Uterus (tissue), 4 donors: ENCODE measurements around the gene RLN3. TPM values are rescaled to one million over a fixed set of nuclear protein-coding genes. Genes with fewer than 3 reads are reported as not detected.

Experiments
- DNase-seq, 2 donors: peaks; one replicate each; pipeline ENCODE4 v3.0.0-alpha.2; 2019 to 2020
- H3K27ac ChIP-seq, 2 donors: fragments of 200-600 bp; sonication (generic); 1 replicate in 1 of 2; 2 replicates in 1 of 2; pipeline ENCODE4 v1.5.1; 2016 to 2018
- H3K27me3 ChIP-seq, 2 donors: fragments of 200-600 bp; sonication (generic); one replicate each; pipeline ENCODE4 v1.5.1; 2018 to 2019; ENCODE audit warnings: control low read depth in 1 of 2
- H3K36me3 ChIP-seq, 2 donors: fragments of 200-600 bp; sonication (generic); one replicate each; pipeline ENCODE4 v1.5.1; 2019; ENCODE audit warnings: control low read depth in 1 of 2
- H3K4me1 ChIP-seq, 2 donors: fragments of 200-600 bp; sonication (generic); one replicate each; pipeline ENCODE4 v1.5.1; 2018 to 2019; ENCODE audit warnings: control low read depth in 1 of 2
- H3K4me3 ChIP-seq, 2 donors: fragments of 200-600 bp; sonication (generic); 1 replicate in 1 of 2; 2 replicates in 1 of 2; pipeline ENCODE4 v1.5.1; 2018 to 2019; ENCODE audit warnings: mild to moderate bottlenecking in 1 of 2
- H3K9me3 ChIP-seq, 2 donors: fragments of 200-600 bp; sonication (generic); one replicate each; pipeline ENCODE4 v1.5.1; 2019; ENCODE audit warnings: control low read depth in 1 of 2
- CTCF ChIP-seq, 4 experiments: fragments of 200-600 bp in 2 of 4; fragments of 450-650 bp in 2 of 4; sonication (generic) in 2 of 4; IDR thresholded peaks; one replicate each; pipeline ENCODE4 v1.5.1; 2016 to 2019; ENCODE audit warnings: antibody characterized with exemption in 4 of 4, mild to moderate bottlenecking in 2 of 4, moderate library complexity in 1 of 4
- POLR2A ChIP-seq, 2 donors: fragments of 450-650 bp; IDR thresholded peaks; one replicate each; pipeline ENCODE4 v1.6.1; 2016; ENCODE audit warnings: antibody characterized with exemption in 2 of 2, mild to moderate bottlenecking in 1 of 2, moderate library complexity in 1 of 2
- intact Hi-C: fragments of 100-400 bp; cut with DNase I; formaldehyde crosslinking; loops from one replicate; pipeline ENCODE4 v1.15.1; 2023; ENCODE audit warnings: low total_unique reads
- total RNA-seq, 4 donors: library from RNA; depleted of rRNA in 3 of 4; stranded (reverse); fragments of >200 nt in 3 of 4; gene quantifications; one replicate each; pipeline versions ENCODE4 v1.1.0 to v1.2.4, GENCODE V29; 2014 to 2023
- donor health status: DM: yes; HTN: yes; CAD: no.

Gene RLN3
- total RNA-seq, 4 donors from 2014 or later = not detected

GRCh38 chr19:14078411-14078810, 50.5 kb downstream of the RLN3 start:
- Histone ChIP-seq H3K36me3 (no peaks in the 10 kb centered on the region), H3K27me3 (no peaks in the 10 kb centered on the region), H3K4me1 (peaks cover 0 to 4% of the 10 kb centered on the region in 2 donors), H3K27ac (no peak overlapping the region), H3K9me3 (no peaks in the 10 kb centered on the region), H3K4me3 (no peak overlapping the region)
- no peak for DNase-seq
- TF ChIP-seq CTCF (IDR thresholded peaks at IDR 0.05) (no peak), POLR2A (IDR thresholded peaks at IDR 0.05) (no peak)
- intact Hi-C loops = no loop called here

Other genes starting within 250 kb of the RLN3 start
- gene ZSWIM4, start 232.7 kb upstream of the RLN3 start, total RNA-seq = 1 to 10 TPM in 3 of 4 donors, under 1 TPM in 1; 0.26 to 8.4 (median 6.0) TPM
- 1 to 10 TPM in 1 of 4 donors, not detected in 3; 1.2 TPM for gene NANOS3, start 151.0 kb upstream of the RLN3 start, total RNA-seq
- gene BRME1, start 122.0 kb upstream of the RLN3 start, total RNA-seq = 1 to 10 TPM in 3 of 4 donors, not detected in 1; 4.8 to 7.7 (median 5.8) TPM
- gene CC2D1A, start 121.9 kb upstream of the RLN3 start, total RNA-seq = 10 to 100 TPM in 2 of 4 donors, 1 to 10 TPM in 2; 3.2 to 44.4 (median 13.2) TPM
- gene PODNL1, start 89.7 kb upstream of the RLN3 start, total RNA-seq = under 1 TPM in 2 of 4 donors, not detected in 2; 0.55 to 0.98 TPM
- 10 to 100 TPM; 11.2 to 39.6 (median 20.1) TPM for gene DCAF15, start 75.6 kb upstream of the RLN3 start, total RNA-seq
- 10 to 100 TPM in 1 of 4 donors, 1 to 10 TPM in 2, under 1 TPM in 1; 0.26 to 14.1 (median 4.1) TPM for gene RFX1, start 21.8 kb upstream of the RLN3 start, total RNA-seq
- gene IL27RA, start 3.6 kb downstream of the RLN3 start, total RNA-seq = 1 to 10 TPM; 1.0 to 10.0 (median 3.7) TPM
- 1 to 10 TPM in 1 of 4 donors, under 1 TPM in 1, not detected in 2; 0.55 to 4.3 TPM for gene PALM3, start 33.9 kb downstream of the RLN3 start, total RNA-seq
- 10 to 100 TPM in 1 of 4 donors, 1 to 10 TPM in 1, under 1 TPM in 1, not detected in 1; 0.55 to 23.8 (median 2.0) TPM for gene MISP3, start 44.6 kb downstream of the RLN3 start, total RNA-seq
- gene C19orf67, start 57.6 kb downstream of the RLN3 start, total RNA-seq = 1 to 10 TPM in 1 of 4 donors, not detected in 3; 1.7 TPM
- 10 to 100 TPM in 3 of 4 donors, 1 to 10 TPM in 1; 6.9 to 57.8 (median 24.1) TPM for gene SAMD1, start 62.6 kb downstream of the RLN3 start, total RNA-seq
- 100 to 1,000 TPM in 1 of 4 donors, 10 to 100 TPM in 2, 1 to 10 TPM in 1; 4.9 to 135 (median 74.2) TPM for gene PRKACA, start 89.6 kb downstream of the RLN3 start, total RNA-seq
- gene ASF1B, start 108.4 kb downstream of the RLN3 start, total RNA-seq = 10 to 100 TPM in 1 of 4 donors, not detected in 3; 16.7 TPM
- 10 to 100 TPM in 2 of 4 donors, 1 to 10 TPM in 2; 2.4 to 64.0 (median 20.7) TPM for gene ADGRL1, start 178.0 kb downstream of the RLN3 start, total RNA-seq